Stimulated activated CD8-positive, alpha-beta memory T cell treated with anti-CD3 and anti-CD28 coated beads, Interleukin-7, amount 100 ng/mL, for 4 hours (primary cell): ENCODE measurements around the gene MRPL32.

Experiments used
- DNase-seq, 2 donors: peaks; one replicate each; pipeline ENCODE4 v3.0.0-alpha.2; 2020; ENCODE audit warnings: low read depth in 2 of 2

The MRPL32 gene

DNA sequence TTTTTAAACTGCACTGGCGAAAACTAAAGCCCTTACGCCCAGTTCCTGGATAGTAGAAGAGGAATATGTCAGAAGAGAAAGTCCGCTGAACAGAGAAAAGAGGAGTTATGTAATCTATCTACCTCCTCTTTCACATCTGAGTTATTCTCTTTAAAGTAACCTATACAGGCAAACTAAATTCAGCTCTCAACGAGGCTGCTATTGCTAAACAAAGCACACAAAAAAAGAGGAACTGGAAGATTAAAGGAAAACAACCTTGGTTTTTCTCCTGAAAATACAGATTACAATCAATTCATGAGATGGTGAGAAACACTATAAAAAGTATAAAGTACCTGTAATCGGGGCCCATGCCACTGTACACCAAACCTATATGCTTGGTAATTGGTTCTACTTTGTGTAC lies 6.0 kb upstream of the MRPL32 start:
- no peak for DNase-seq

DNA sequence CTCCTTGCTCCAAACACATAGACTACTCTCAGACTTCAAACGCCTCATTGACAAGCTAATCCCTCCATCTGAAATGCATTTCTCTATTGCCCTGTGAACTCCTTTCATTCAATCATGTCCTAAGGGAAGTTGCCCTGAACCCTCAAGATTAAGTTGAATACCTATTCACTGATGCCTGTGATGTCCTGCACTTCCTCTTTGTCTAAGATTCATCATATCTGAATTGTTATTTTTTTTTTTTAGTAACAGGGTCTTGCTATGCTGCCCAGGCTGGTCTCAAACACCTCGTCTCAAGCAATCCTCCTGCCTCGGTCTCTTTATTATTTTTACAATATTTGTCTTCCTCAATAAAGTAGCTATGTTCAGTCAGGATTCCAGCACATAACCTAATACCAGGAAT lies 3.4 kb upstream of the MRPL32 start:
- DNase-seq, result no peak

GRCh38 chr7:42929449-42929848 lies 2.7 kb upstream of the MRPL32 start:
- DNase-seq, result no peak

GRCh38 chr7:42930889-42931288 lies 1.3 kb upstream of the MRPL32 start:
- DNase-seq, result no peak

- no peak for DNase-seq
These were observed 736 bp upstream of the MRPL32 start for GRCh38 chr7:42931447-42931833.

- no peak for DNase-seq
These were observed 825 bp downstream of the MRPL32 start for GRCh38 chr7:42932811-42933591.

DNA sequence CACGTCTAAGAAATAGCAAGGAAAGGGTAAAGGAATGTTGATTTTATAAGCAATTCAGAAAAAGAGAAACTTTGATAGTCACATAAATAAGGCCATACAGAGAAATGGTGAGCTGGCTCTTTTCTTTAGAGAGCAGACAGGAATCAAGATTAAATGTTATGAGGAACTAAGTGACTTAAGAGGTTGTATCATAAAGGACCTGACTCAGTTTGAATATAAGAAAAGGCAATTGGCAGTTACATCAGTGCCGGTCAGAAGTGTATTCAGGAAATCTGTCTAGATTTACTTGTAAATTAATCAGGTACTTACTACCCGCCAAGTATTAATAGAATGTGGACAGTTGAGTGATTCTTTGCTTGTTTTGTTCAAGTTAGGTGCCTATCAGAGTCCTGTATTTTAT lies 2.1 kb downstream of the MRPL32 start:
- no peak for DNase-seq

DNA sequence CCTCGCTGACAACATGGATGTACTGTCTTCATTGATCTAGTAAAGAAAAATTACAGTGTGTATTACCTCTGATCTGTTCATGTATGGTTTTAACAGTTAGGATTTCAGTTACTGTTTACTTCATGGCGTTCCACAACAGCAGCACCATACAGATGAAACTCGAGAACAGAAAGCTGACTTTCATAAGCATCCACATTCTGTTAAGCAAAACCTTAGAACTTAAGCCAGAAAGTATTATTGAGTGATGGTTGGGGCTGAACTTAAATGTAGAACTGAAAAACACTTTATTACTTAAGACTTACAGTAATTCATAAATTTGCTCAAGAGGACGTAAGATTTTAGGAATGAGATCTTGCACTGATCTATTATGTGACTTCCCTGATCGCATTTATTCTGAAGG lies 3.7 kb downstream of the MRPL32 start:
- DNase-seq, result no peak

DNA sequence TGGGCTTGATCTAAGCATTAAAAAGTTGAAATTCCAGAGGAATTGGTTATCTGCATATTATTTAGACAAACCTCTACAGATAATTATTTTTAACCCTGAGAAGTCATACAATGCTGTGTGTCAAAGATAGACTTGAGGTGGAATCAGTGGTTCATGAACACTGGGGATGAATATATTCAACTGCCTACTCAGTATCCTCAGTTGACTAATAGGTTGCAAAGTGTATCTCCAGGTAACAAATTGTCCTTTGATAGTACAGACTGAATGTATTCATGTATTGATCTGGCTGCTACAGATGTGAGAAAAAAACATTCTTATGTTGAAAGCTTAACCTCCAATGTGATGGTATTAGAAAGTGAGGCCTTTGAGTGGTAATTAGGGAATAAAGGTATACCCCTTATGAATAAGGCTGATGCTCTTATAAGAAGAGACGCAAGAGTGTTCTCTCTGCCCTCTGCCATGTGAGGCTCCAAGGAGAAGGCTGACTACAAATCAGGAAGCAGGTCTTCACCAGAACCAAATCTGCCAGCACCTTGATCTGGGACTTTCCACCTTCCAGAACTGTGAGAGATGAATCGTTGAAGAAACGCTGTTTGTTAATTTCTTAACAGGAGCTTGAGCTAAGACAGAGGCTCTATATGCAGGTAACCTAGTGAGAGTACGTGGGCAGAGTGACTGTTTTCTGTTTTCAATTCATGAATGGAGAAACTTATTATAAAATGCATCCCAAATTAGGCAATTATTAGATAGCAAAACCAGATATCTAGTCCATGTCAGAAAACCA lies 7.5 kb downstream of the MRPL32 start:
- no peak for DNase-seq

GRCh38 chr7:42940985-42941847 lies 9.0 kb downstream of the MRPL32 start:
- peak; percentile 49 for DNase-seq

DNA sequence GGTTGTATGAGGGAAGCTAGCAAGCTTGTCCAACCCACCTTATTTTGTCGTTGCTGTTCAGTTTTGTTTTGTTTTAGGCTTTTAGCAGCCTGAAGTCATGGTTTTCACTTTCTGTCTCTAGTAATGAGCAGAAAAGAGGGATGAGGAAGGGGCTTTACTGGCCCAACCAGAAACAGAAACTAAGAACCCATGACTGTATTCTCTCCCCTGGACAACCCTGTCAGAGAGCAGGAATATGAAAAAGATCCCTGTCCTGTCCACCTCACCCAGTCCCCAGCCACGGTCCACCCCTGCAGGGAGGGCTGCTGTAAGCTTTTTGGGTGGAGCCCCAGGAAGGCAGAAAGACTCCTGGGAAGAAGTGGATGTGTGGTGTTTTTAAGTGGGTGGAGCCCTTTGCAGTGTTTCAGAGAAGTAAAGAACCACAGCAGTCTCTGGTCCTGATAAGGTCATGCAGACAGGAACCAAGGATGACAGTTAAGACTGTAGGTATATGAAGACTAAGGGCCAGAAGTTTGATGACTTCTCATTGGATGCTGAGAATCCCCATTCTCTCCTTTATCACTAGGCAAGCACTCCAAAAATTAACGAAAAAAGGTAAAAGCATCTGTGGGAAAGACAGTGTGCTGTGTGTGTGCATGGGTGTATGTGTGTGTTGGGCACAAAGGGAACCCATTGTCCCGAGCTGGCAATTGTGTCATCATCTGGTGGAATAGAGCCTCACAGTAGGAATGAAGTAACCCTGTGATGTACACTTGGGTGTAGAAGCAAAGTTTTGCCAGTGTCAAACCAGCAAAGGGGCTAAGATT lies 13.8 kb downstream of the MRPL32 start:
- no peak for DNase-seq

DNA sequence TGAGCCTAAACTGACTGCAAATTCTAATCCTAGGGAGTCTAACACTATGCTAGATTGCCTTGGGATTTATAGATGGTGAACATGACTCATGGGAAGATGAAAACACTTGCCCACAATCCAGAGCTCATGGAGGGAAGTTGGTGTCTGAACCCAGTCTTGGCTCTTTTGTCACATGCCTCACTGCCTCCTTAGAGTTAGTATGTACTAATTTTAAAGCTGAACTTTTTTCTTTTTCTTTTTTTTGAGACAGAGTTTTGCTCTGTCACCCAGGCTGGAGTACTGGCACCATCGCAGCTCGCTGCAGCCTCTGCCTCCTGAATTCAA lies 14.4 kb downstream of the MRPL32 start:
- DNase-seq, result no peak

- no peak for DNase-seq
These were observed 15.3 kb downstream of the MRPL32 start for GRCh38 chr7:42947521-42947920.

DNA sequence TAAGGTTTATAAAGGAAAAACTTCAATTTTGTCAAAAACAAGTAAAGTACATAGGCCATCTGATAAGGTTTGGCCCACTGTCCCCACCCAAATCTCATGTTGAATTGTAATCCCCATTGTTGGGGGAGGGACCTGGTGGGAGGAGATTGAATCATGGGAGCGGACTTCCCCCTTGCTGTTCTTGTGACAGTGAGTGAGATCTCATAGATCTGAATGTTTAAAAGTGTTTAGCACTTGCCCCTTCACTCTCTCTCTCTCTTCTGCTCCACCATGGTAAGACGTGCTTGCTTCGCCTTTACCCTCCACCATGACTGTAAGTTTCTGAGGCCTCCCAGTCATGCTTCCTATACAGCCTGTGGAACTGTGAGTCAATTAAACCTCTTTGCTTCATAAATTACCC lies 18.2 kb downstream of the MRPL32 start:
- no peak for DNase-seq

DNA sequence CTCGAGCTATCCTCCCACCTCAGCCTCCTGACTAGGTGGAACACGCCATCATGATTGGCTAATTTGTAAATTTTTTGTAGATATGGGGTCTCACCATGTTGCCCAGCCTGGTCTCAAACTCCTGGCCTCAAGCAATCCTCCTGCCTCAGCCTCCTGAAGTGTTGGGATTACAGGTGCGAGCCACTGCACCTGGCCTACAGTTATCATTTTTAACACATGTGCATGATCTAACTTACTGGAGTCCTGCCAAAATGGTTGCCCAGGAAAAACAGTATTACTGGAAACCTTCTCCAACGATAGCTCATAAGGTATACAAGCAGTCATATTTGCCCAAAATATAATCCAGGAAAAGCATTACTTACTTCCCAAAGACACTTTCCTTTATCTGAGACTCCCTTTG lies 20.2 kb downstream of the MRPL32 start:
- no peak for DNase-seq

DNA sequence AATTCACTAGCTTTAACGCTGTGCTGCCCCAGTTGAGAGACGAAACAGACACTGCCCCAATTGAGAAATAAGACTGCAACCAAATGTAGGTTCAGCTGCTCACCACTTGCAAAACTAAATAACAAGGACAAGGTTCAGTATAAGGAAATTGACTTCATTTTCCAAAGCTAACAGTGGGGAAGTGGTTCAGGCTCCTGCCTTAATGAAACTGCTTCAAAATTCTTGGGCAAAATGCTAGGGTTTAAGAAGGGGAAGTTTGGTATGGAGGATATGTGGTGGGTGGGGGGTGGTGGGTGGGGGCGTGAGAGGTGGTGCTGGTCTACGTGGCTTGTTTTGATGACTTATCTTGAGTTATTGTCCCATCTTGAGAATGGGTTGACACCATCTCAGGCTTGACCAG lies 21.8 kb downstream of the MRPL32 start:
- no peak for DNase-seq

DNA sequence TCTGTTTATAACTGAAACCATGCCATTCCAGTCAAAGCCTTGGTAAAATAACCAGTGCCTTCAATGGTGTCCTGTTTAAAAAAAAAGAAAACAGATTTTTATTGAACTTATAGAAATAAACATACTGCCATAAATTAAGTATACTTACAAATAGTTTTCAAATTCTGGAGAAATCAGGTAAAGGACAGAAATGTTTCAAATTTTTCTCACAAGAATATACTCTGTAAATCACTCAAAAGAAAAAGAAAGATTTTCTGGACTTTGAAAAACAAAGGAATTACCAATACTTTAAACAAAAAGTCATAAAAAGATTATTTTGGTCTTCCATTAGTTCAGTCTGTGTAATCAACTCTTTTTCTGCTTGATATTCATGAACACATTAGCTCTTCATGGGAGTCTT lies 23.9 kb downstream of the MRPL32 start:
- DNase-seq, result no peak

DNA sequence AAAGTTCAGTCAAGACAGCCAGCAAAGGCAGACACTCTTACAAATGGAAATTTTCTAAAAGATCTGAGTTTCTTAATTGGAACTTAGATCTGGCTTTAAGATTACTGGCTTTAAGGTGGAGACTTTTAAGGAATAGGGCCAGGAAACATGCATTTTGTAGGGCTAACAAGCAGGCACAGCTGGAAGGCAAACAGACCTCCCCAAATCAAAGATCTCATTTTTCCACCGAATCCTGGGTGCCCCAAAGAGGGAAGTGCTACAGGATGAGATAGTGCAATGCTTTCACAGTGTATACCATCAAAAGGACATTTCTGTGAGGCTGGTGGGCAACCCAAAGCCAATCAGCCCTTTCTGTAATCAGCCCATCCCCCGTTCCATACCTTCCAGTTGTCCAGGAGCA lies 27.4 kb downstream of the MRPL32 start:
- DNase-seq, result no peak

DNA sequence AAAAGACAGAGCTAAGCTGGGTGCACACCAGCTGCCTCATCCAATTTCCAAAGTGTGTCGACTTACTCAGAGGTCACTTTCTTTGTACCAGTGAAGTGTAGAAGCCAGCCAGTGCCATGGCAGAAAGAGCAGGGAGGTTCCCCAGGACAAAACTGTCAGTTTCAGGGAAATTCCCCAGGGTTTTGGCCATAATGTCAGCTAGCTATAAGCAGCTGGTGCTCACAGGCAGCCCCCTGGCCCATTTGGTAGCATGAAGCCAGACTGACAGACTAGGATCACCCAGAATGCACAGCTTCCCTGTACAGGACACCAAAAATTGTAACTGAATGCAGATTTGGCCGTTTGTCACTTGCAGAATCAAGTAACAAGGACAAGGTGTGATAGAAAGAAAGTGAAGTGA lies 28.6 kb downstream of the MRPL32 start:
- no peak for DNase-seq

DNA sequence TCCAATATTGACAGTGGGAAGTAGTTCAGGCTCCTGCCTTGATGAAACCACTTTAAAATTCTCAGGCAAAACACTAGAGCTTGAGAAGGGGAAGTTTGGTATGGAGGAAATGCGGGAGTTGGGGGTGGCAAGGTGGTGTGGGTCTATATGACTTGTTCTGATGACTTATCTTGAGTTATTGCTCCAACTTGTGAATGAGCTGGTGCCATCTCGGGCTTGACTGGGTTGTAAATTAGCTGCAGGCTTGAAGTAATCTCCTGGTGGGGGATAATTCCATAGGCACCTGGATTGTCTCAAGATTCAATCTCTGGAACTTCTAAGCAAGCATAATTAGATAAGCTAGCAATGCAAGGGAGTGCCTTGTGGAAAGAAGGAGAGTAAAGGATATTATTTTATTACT lies 29.0 kb downstream of the MRPL32 start:
- DNase-seq, result no peak

DNA sequence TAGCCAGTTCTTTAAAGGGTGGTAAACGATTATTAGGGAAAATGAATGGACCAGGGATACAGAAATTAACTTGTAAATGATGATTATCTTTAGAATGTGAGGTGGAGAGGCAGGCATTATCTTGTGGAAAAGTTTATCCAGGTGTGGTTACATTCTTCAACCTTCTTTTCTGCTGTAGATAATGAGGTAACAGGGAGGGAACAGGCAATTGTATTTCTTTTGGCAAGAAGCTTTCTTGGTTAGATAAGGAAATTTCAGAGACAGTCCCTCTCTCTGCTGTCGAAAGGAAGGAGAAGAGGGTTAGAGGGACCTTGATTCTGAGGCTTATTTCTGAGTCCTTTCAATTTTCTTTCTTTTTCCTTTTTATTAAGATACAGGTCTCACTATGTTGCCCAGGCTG lies 32.1 kb downstream of the MRPL32 start:
- no peak for DNase-seq
